Colonic mucosa (tissue), 4 donors: ENCODE measurements around the gene TXK. TPM values are rescaled to one million over a fixed set of nuclear protein-coding genes. Genes with fewer than 3 reads are reported as not detected.

Experiments
- DNase-seq: peaks from one replicate; pipeline ENCODE4 v3.0.0-alpha.2; 2020
- H3K27ac ChIP-seq: fragments of 200-600 bp; one replicate; pipeline ENCODE4 v1.8.0; 2021
- H3K27me3 ChIP-seq: fragments of 200-600 bp; one replicate; pipeline ENCODE4 v1.8.0; 2021
- H3K36me3 ChIP-seq: fragments of 200-600 bp; one replicate; pipeline ENCODE4 v1.8.0; 2021
- H3K4me1 ChIP-seq: fragments of 200-600 bp; one replicate; pipeline ENCODE4 v1.8.0; 2021; ENCODE audit warnings: mild to moderate bottlenecking
- H3K4me3 ChIP-seq: fragments of 200-600 bp; one replicate; pipeline ENCODE4 v1.8.0; 2021
- H3K9ac ChIP-seq, 2 donors: one replicate each; pipeline ENCODE4 v1.7.0; 2013; ENCODE audit warnings: control low read depth in 2 of 2, low read depth in 2 of 2, low read length in 2 of 2
- H3K9me3 ChIP-seq: fragments of 200-600 bp; one replicate; pipeline ENCODE4 v1.8.0; 2021
- CTCF ChIP-seq: fragments of 200-600 bp; IDR thresholded peaks from one replicate; pipeline ENCODE4 v1.8.0; 2022; ENCODE audit warnings: antibody characterized with exemption, mild to moderate bottlenecking
- intact Hi-C: fragments of 100-400 bp; cut with DNase I; formaldehyde crosslinking; loops from one replicate; pipeline ENCODE4 v1.14.1; 2022
- total RNA-seq, 2 donors: library from RNA; stranded (reverse); fragmentation: NEBNext Ultra II Directional in 1 of 2; extraction: Animal tissue kit (Norgen Biotek cat#: 25700) in 1 of 2; gene quantifications; one replicate each; pipeline ENCODE4 v1.2.1, GENCODE V29; 2021
- donor health status: healthy.
- donor health status: DM: no; HTN: no; CAD: no.
- donor health status: DM: no; HTN: no; CAD: no.

Gene TXK
- total RNA-seq, 2 donors from 2014 or later, result 0.57 to 0.72 TPM

- H3K4me3 ChIP-seq, result no peak overlapping the region
- no peaks in the 10 kb centered on the region for H3K9me3 ChIP-seq
- no peak overlapping the region for H3K9ac ChIP-seq
- H3K36me3 ChIP-seq, result no peaks in the 10 kb centered on the region
- intact Hi-C loops, result loop anchor here (10.0 kb wide), 1 partner anchor 395 kb away; no protein-coding TSS in a partner anchor
- no peak for TF ChIP-seq CTCF
- no peaks in the 10 kb centered on the region for H3K27me3 ChIP-seq
- no peak overlapping the region for H3K27ac ChIP-seq
- DNase-seq, result no peak
- no peaks in the 10 kb centered on the region for H3K4me1 ChIP-seq
Measured at GRCh38 chr4:48079972-48080391, 54.1 kb downstream of the TXK start.

- Histone ChIP-seq H3K27me3 (no peaks in the 10 kb centered on the region), H3K9me3 (no peaks in the 10 kb centered on the region), H3K4me1 (no peaks in the 10 kb centered on the region), H3K4me3 (no peak overlapping the region), H3K27ac (no peak overlapping the region), H3K9ac (no peak overlapping the region), H3K36me3 (no peaks in the 10 kb centered on the region)
- intact Hi-C loops, result no loop called here
- no peak for DNase-seq
- no peak for TF ChIP-seq CTCF
Measured at GRCh38 chr4:48078862-48079655, 55.0 kb downstream of the TXK start.

- no peaks in the 10 kb centered on the region for H3K27me3 ChIP-seq
- no peak for DNase-seq
- no peak for TF ChIP-seq CTCF
- H3K9me3 ChIP-seq, result no peaks in the 10 kb centered on the region
- intact Hi-C loops, result no loop called here
- H3K9ac ChIP-seq, result no peak overlapping the region
- H3K36me3 ChIP-seq, result no peaks in the 10 kb centered on the region
- no peaks in the 10 kb centered on the region for H3K4me1 ChIP-seq
- H3K4me3 ChIP-seq, result no peak overlapping the region
- no peak overlapping the region for H3K27ac ChIP-seq
Measured at GRCh38 chr4:48078425-48078824, 55.6 kb downstream of the TXK start.

- TF ChIP-seq CTCF, result no peak
- Histone ChIP-seq H3K27me3 (no peaks in the 10 kb centered on the region), H3K4me3 (no peak overlapping the region), H3K9me3 (no peaks in the 10 kb centered on the region), H3K36me3 (no peaks in the 10 kb centered on the region), H3K4me1 (no peaks in the 10 kb centered on the region), H3K27ac (no peak overlapping the region), H3K9ac (no peak overlapping the region)
- DNase-seq, result no peak
- intact Hi-C loops, result no loop called here
Measured at GRCh38 chr4:48074657-48075056, 59.4 kb downstream of the TXK start.

- intact Hi-C loops, result no loop called here
- Histone ChIP-seq H3K4me3 (no peak overlapping the region), H3K36me3 (no peaks in the 10 kb centered on the region), H3K4me1 (no peaks in the 10 kb centered on the region), H3K9me3 (no peaks in the 10 kb centered on the region), H3K9ac (no peak overlapping the region), H3K27me3 (no peaks in the 10 kb centered on the region), H3K27ac (no peak overlapping the region)
- no peak for DNase-seq
- no peak for TF ChIP-seq CTCF
Measured at GRCh38 chr4:48073567-48074103, 60.4 kb downstream of the TXK start.
